ENCODE measurements around the gene SLC36A3.

Gene SLC36A3

DNA sequence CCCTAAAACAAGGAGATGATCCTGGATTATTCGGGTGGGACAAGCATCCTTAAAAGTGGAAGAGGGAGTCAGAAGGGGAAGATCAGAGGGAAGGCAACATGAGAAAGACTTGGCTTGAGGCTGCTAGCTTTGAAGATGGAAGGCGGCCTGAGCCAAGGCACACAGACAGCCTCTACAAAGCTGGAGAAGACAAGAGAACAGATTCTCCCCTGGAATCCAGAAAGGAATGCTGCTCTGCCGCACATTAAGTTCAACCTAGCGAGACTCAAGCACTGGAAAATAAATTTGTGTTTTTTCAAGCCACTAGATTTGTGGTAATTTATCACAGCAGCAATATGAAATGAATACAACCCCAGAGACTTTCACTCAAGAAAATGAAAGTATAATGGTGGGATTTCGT is 17.9 kb downstream of the SLC36A3 start:
- TF ChIP-seq GATA3 (IDR thresholded peaks at IDR 0.05; ENCODE audit: low read depth, low read length) (no peak), GATA2 (IDR thresholded peaks at IDR 0.05; ENCODE audit: low read depth, low read length) (no peak)

DNA sequence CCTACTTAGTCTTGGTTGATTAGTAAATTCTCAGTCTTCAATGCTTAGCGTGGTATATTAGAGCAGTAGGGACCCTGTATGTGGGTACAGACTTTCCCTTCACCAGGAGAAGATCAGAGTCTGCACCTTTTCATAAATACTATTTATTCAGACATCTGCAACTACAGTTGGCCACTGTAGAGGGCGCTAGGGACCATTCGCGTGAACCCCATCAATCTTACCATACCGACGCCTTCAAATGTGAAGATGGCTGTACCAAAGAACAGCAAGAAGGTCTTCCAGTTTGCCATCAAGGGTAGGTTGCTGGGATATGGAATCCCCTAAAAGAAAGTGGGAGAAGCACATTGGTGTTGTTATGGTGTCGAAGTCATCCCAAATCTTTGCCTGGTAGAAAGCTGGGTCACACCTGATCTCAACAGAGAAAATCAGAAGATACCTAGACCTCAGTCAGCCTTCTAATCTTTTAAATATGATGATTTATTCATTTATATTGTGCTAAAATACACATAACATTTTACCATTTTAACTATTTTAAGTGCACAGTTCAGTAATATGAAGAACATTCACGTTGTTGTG is 19.1 kb downstream of the SLC36A3 start:
- no peak for TF ChIP-seq GATA3 (IDR thresholded peaks at IDR 0.05; ENCODE audit: low read depth, low read length)
- no peak for TF ChIP-seq GATA2 (IDR thresholded peaks at IDR 0.05; ENCODE audit: low read depth, low read length)

DNA sequence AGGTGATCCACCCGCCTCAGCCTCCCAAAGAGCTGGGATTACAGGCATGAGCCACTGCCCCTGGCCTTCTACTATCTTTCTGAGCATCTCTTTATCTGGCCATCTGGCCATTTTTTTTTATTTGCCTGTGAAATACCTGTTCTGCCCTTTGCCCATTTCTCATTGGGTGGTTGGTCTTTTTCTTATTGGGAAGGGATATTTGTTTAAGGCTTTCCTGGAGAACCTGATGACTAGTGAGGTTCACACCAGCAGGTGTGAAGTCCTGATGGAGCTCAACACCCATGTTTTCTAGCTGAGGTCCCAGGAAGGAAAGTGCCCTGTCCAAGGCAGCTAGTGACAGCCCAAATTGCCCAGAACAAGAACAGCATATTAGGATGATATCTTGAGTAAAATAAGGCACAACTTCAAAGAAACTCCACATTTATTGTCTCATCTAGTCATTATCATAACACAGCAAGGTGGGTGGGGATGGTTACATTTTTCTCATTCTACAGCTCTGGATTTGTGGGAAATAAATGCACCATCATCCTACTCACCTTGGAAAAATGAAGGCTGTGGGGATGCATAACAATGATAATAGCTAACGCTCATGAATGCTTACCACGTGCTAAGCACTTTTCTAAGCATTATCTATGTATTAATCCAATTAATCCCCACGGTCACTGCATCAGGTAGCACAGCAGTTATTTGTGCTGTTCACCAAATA is 20.3 kb downstream of the SLC36A3 start:
- no peak for TF ChIP-seq GATA2 (IDR thresholded peaks at IDR 0.05; ENCODE audit: low read depth, low read length)
- no peak for TF ChIP-seq GATA3 (IDR thresholded peaks at IDR 0.05; ENCODE audit: low read depth, low read length)

DNA sequence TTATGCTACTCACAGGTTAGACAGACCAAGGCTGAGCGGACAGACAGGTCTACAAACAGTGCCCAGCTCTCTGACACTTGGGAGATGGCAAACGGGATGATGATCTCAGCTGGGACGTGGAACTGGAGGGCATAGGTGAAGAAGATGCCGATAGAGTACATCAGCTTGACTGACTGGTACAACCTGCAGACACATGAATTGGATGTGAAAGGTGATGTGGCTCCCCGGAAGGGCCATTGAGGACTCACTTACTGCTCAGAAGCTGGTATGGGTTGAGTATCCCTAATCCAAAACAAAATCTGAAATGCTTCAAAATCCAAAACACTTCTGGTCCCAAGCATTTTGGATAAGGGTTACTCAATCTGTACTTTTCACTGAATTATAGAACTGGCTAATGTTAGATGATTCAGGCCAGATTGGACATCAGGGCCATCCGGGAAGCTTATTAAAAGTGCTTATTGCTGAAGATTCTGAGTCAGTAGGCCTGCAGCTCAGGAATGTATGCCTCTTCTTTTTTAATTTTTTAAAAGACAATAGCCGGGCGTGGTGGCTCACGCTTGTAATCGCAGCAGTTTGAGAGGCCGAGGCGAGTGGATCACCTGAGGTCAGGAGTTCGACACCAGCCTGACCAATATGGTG is 22.4 kb downstream of the SLC36A3 start:
- TF ChIP-seq GATA2 (IDR thresholded peaks at IDR 0.05; ENCODE audit: low read depth, low read length) (no peak), GATA3 (IDR thresholded peaks at IDR 0.05; ENCODE audit: low read depth, low read length) (no peak)

DNA sequence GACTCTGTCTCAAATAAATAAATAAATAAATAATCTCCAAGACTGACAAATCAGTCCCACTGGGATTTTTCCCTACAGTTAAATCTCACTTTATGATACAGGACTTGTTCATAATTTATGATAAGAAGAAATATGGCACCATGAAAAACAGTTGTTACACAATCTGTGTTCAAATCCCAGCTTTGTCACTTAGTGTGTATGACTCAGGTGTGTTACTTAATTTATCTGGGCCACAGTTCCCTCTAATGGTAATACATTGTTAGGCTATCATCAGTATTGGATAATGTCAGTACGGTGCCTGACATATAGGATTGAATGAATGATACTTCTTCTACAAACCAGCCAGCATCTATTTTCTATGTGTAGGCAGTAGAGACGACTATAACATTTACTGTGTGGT is 23.1 kb downstream of the SLC36A3 start:
- no peak for TF ChIP-seq GATA2 (IDR thresholded peaks at IDR 0.05; ENCODE audit: low read depth, low read length)
- TF ChIP-seq GATA3 (IDR thresholded peaks at IDR 0.05; ENCODE audit: low read depth, low read length) = no peak

DNA sequence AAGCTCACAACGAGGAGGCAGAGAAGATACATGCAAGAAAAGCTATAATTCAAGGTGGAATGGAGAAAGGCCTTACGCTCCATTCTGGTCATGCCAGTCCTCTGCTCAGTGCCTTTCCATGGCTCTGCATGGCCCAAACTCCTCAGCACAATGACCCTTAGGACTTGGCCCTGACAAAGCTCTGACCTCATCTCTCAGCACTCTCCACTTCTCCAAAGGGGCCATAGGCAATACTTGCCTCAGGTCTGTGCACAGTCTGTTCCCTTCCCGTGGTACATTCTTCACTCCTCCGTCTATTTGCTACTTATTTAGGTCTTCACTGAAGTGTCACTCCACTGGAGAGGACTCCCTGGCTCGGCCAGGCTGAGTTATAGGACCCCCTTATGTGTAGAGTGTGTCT is 24.7 kb downstream of the SLC36A3 start:
- no peak for TF ChIP-seq GATA3 (IDR thresholded peaks at IDR 0.05; ENCODE audit: low read depth, low read length)
- TF ChIP-seq GATA2 (IDR thresholded peaks at IDR 0.05; ENCODE audit: low read depth, low read length) = no peak

DNA sequence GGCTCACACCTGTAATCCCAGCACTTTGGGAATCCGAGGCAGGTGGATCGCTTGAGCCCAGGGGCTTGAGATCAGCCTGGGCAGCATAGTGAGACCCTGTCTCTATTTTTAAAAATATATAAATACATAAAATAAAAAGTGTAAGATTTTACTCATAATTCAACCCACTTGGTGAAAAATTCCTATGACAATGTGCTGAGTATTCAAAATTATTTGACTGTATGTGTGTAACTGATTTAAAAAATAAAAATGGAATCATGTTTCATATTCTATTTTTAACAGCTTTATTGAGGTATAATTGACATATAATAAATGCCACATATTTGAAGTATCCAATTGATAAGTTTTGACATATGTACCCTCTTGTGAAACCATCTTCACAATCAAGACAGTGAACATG is 27.8 kb downstream of the SLC36A3 start:
- TF ChIP-seq GATA3 (IDR thresholded peaks at IDR 0.05; ENCODE audit: low read depth, low read length) = no peak
- no peak for TF ChIP-seq GATA2 (IDR thresholded peaks at IDR 0.05; ENCODE audit: low read depth, low read length)

DNA sequence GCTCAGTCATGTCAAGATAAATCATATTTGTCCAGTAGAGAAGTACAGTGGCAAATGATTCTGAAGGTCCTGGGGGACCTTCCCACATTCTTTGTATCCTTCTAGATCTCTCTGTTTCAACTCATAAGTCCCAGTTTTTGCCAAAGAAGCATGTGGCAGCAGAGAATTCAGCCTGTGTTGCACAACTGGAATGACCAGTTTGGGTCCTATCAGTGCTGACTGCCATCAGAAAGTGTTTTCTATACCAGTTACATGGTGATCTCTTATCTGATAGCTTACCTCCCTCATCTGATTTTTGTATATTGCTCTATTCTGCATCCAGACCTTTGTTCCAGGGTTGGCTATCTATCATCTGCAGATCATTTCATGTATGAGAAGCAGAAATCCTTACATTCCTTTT is 28.9 kb downstream of the SLC36A3 start:
- TF ChIP-seq GATA3 (IDR thresholded peaks at IDR 0.05; ENCODE audit: low read depth, low read length) (no peak), GATA2 (IDR thresholded peaks at IDR 0.05; ENCODE audit: low read depth, low read length) (no peak)

DNA sequence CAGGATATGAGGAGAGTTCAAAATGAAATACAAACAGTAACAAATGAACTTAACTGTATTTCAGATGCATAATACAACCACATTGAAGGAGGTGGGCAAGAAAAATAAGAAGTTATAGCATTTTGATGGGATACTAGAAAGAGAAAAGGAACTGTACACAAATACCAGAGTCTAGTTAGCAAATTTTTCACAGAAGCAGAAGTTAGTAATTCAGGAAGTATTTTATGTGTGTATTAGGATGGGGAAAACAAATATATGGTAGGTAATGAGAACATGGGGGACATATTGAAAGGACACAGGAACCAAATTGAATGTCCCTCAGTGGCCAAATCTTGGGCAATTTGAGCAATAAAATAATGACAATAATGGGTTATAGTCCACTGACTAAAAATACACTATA is 32.2 kb downstream of the SLC36A3 start:
- TF ChIP-seq GATA3 (IDR thresholded peaks at IDR 0.05; ENCODE audit: low read depth, low read length) (no peak), GATA2 (IDR thresholded peaks at IDR 0.05; ENCODE audit: low read depth, low read length) (no peak)

DNA sequence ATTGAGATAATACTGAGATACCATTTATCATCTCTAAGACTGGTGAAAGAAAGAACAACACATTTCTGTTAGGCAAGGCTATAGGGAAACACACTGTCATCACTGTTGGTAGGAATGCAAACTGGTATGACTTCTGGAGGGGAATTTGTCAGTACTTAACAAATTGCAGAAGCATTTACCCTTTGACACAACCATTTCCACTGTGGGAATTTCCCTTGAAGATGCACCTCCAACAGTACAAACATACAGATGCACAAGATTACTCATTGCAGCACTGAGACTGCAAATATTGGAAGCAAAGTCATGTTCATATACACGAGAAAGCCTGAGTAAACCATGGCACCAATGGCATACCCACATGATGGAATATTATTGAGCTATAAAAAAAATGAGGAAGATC is 33.0 kb downstream of the SLC36A3 start:
- TF ChIP-seq GATA3 (IDR thresholded peaks at IDR 0.05; ENCODE audit: low read depth, low read length) (no peak), GATA2 (IDR thresholded peaks at IDR 0.05; ENCODE audit: low read depth, low read length) (no peak)

DNA sequence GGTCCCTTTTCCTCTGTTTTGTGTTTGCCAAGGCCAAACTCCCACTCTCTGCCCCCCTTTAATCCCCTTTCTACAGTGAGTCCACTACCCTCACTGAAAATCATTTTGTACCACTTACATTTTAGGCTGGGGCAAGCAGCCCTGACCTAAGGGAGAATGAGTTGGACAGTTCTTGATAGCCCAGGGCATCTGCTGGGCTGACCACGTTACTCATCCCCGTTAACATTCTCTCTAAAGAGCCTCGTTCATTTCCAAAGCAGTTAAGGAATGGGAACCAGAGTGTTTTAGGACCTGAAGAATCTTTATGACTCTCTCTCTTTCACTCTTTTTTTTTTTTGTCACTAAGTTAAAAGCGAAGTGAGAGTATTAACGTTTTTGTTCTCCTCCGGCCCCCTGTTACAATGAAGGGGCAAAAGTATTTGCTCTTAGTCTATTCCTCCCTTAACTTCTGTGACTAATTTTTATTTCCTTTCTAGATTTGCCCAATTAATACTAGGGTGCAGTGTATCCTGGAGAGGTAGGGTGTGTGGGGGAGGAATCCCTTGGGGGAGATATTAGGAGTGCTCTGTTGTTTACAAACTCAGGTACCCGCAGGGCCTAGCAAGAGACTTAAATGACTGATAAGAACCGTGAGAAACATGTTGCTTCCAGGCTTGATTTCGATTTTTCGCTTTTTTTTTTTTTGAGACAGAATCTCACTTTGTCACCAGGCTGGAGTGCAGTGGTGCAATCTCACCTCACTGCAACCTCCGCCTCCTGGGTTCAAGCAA is 35.9 kb downstream of the SLC36A3 start:
- no peak for TF ChIP-seq GATA2 (IDR thresholded peaks at IDR 0.05; ENCODE audit: low read depth, low read length)
- no peak for TF ChIP-seq GATA3 (IDR thresholded peaks at IDR 0.05; ENCODE audit: low read depth, low read length)

DNA sequence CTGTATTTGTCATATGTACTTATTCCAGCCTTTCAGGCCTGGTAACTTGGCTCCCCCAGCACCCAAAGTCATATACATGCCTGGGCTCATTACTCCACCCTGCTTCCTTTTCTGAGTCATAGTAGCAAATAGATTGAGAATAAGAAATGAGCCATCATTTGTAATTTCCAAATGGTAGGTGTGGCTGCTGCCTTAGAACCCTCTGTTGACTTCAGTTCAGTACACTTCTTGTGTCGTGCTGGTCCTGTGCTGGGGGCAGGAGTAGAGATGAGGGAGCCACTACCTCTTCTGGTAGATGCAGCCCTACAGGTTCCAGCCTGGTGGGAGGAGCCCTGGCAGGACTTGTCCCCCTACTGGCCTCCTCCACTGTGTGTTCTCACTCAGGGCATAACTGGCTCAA is 39.5 kb downstream of the SLC36A3 start:
- TF ChIP-seq GATA2 (IDR thresholded peaks at IDR 0.05; ENCODE audit: low read depth, low read length) (no peak), GATA3 (IDR thresholded peaks at IDR 0.05; ENCODE audit: low read depth, low read length) (no peak)

DNA sequence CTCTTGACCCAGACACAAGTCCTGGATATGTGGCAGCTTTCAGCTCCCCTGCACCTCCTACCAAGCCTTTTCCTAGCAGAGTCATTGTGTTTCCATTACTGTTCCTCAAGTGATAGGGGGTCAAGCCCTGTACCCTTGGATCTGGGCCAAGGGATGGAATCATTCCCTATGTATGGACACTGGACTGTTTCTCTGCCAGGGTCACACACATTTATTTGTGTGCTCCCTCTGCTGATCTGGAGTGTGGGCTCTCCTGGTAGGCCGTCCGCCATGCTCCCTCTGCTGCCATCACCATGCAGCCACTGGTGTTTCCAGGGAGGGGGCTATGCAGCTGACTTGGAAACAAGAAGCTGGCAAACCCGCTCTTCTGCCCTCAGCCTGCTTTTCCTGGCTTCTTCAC is 41.0 kb downstream of the SLC36A3 start:
- TF ChIP-seq GATA3 (IDR thresholded peaks at IDR 0.05; ENCODE audit: low read depth, low read length) (no peak), GATA2 (IDR thresholded peaks at IDR 0.05; ENCODE audit: low read depth, low read length) (no peak)

DNA sequence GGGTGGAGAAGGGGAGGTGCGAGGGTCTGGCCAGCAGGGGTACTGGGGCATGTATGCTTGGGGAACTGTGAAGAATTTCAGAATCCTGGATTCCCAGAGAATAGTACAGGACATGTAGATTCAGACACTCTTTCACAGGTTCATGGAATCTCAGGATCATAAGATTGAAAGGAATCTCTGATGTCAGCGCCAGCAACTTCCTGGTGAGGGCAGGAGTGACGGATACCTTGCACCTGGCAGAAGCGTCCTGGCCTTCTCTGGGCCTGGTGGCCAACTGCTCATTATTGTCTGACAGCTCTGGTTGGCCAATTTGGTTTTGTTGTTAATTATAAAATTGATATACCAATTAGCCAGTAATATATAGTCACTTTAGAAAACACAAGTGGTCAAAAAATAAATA is 43.6 kb downstream of the SLC36A3 start:
- no peak for TF ChIP-seq GATA2 (IDR thresholded peaks at IDR 0.05; ENCODE audit: low read depth, low read length)
- no peak for TF ChIP-seq GATA3 (IDR thresholded peaks at IDR 0.05; ENCODE audit: low read depth, low read length)
